Mesendoderm (in vitro differentiated cells): Measurements from ENCODE around the gene SCP2.

Experiments
- DNase-seq: peaks from one replicate; pipeline ENCODE4 v3.0.0; 2013
- H2AK5ac ChIP-seq: 2 replicates; pipeline ENCODE4 v1.6.1; 2013; ENCODE audit warnings: low read length, inconsistent platforms
- H2BK120ac ChIP-seq: 2 replicates; pipeline ENCODE4 v1.6.1; 2013; ENCODE audit warnings: low read depth, mild to moderate bottlenecking, low read length, moderate library complexity, mixed read lengths
- H2BK15ac ChIP-seq: replicated peaks from 2 replicates; pipeline ENCODE4 v1.6.1; 2013; ENCODE audit warnings: low read depth, mild to moderate bottlenecking, moderate library complexity
- H2BK5ac ChIP-seq: 2 replicates; pipeline ENCODE4 v1.6.1; 2013; ENCODE audit warnings: low read length, inconsistent platforms
- H3K18ac ChIP-seq: 2 replicates; pipeline ENCODE4 v1.6.1; 2013; ENCODE audit warnings: mild to moderate bottlenecking, low read length, mixed read lengths
- H3K23ac ChIP-seq: one replicate; pipeline ENCODE4 v1.6.1; 2013; ENCODE audit warnings: low read length
- H3K27ac ChIP-seq: 2 replicates; pipeline ENCODE4 v1.5.1; 2013; ENCODE audit warnings: low read depth, mild to moderate bottlenecking, inconsistent platforms, low read length, moderate library complexity
- H3K27me3 ChIP-seq: 2 replicates; pipeline ENCODE4 v1.6.1; 2013; ENCODE audit warnings: low read length, control low read depth, mild to moderate bottlenecking, inconsistent platforms; ENCODE audit not compliant: insufficient read depth, poor library complexity
- H3K36me3 ChIP-seq: 2 replicates; pipeline ENCODE4 v1.6.1; 2013; ENCODE audit warnings: low read length, inconsistent platforms; ENCODE audit not compliant: control insufficient read depth, insufficient read depth
- H3K4ac ChIP-seq: one replicate; pipeline ENCODE4 v1.6.1; 2013; ENCODE audit warnings: low read depth, mild to moderate bottlenecking, low read length, moderate library complexity
- H3K4me1 ChIP-seq: 2 replicates; pipeline ENCODE4 v1.6.1; 2013; ENCODE audit warnings: low read depth, low read length, inconsistent platforms; ENCODE audit not compliant: control insufficient read depth
- H3K4me2 ChIP-seq: 2 replicates; pipeline ENCODE4 v1.6.1; 2013; ENCODE audit warnings: low read length
- H3K4me3 ChIP-seq: 2 replicates; pipeline ENCODE4 v1.5.1; 2013; ENCODE audit warnings: mild to moderate bottlenecking, low read length
- H3K56ac ChIP-seq: one replicate; pipeline ENCODE4 v1.6.1; 2013; ENCODE audit warnings: low read length
- H3K79me1 ChIP-seq: 2 replicates; pipeline ENCODE4 v1.6.1; 2013; ENCODE audit warnings: low read length, inconsistent platforms
- H3K79me2 ChIP-seq: 2 replicates; pipeline ENCODE4 v1.6.1; 2013; ENCODE audit warnings: mild to moderate bottlenecking, low read length; ENCODE audit not compliant: control insufficient read depth, insufficient read depth
- H3K9ac ChIP-seq: 2 replicates; pipeline ENCODE4 v1.6.1; 2013; ENCODE audit warnings: low read length, inconsistent platforms
- H4K5ac ChIP-seq: one replicate; pipeline ENCODE4 v1.6.1; 2013; ENCODE audit warnings: low read length
- H4K8ac ChIP-seq: one replicate; pipeline ENCODE4 v1.6.1; 2013; ENCODE audit warnings: low read depth, mild to moderate bottlenecking, control low read depth, low read length, moderate library complexity
- WGBS: extraction: QIAGEN DNeasy Blood & Tissue Kit; methylation state at CpG from one replicate; pipeline ENCODE4 v1.1.7; 2013; ENCODE audit warnings: low lambda C conversion rate, missing lambda C conversion rate; ENCODE audit not compliant: insufficient coverage; ENCODE audit errors: extremely low coverage; 5-methylcytosine and 5-hydroxymethylcytosine counted together

The SCP2 gene

DNA sequence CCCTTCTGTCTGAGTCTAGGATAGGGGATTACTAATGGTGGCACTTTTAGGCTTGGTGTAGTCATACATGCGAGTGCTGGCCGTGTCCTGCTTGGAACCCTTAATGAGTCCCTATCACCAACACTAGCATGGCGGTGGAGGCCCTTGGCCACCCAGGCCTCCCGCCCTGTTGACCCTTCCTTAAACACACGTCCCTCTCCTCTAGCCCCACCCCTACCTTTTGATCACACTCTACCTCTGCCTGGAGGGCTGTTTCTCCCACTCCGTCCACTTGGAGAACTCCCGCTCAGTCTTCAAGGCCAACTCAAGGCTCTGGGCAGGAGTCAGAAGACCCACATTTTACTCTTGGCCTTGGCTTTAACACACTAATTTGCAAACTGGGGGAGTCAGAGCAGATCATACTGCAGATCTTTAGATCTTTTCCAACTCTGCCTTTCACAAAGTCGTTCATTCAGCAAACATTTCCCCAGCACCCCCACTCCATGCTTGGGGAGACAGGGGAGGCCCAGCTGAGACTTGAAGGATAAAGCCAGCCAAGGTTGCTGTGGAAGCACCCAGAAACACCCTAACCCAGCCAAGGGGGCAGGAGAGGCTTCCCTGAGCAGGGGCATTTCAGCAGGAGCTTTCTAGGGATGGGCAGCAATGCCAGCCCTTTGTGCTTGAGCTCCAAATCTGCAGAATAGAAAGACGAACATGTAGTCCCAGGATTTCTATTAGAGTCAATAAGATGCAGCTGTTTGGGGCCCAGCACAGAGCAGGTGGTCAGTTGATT lies 136.9 kb downstream of the SCP2 start:
- no peak overlapping the region for H3K27ac ChIP-seq
- H2BK5ac ChIP-seq: no peak overlapping the region
- H3K27me3 ChIP-seq: peaks cover 35% of the 10 kb centered on the region
- no peaks in the 10 kb centered on the region for H3K4me1 ChIP-seq
- H3K18ac ChIP-seq: no peak overlapping the region
- H3K4me2 ChIP-seq: no peak overlapping the region
- H4K5ac ChIP-seq: no peak overlapping the region
- H3K79me1 ChIP-seq: no peaks in the 10 kb centered on the region
- WGBS: no CpG with 5 or more reads among the region's 9 CpGs
- no peak overlapping the region for H3K4ac ChIP-seq
- H2AK5ac ChIP-seq: no peak overlapping the region
- H3K9ac ChIP-seq: no peak overlapping the region
- no peak overlapping the region for H3K4me3 ChIP-seq
- H3K79me2 ChIP-seq: no peaks in the 10 kb centered on the region
- H2BK15ac ChIP-seq: no peak overlapping the region
- H3K56ac ChIP-seq: no peak overlapping the region
- DNase-seq: no peak
- H3K36me3 ChIP-seq: no peaks in the 10 kb centered on the region
- no peak overlapping the region for H3K23ac ChIP-seq
- H2BK120ac ChIP-seq: no peak overlapping the region
- H4K8ac ChIP-seq: no peak overlapping the region

DNA sequence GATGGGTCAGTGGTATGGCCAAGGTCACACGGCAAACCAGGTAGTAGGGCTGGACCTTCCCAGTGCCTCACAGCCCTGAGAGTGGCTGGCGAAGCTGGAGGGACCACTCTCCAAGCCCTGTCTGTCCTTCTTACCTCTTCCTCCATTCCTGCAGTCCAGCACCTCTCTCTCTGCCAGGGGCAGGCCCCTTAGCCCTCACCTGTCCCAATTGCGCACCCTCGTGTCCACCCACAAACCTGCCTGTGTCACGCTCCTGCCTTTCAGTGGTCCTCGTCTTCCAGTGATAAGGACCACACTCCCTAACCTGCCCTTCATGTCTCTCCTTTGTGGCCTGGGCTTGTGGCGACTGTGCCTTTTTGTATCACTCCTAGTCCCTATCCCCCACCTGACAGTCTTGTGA lies 138.3 kb downstream of the SCP2 start:
- no peak overlapping the region for H2BK5ac ChIP-seq
- no peak overlapping the region for H3K4ac ChIP-seq
- H3K79me2 ChIP-seq: no peaks in the 10 kb centered on the region
- H3K27me3 ChIP-seq: peaks cover 29% of the 10 kb centered on the region
- no peak overlapping the region for H3K23ac ChIP-seq
- H3K27ac ChIP-seq: no peak overlapping the region
- H3K36me3 ChIP-seq: no peaks in the 10 kb centered on the region
- no peaks in the 10 kb centered on the region for H3K79me1 ChIP-seq
- no peak overlapping the region for H3K4me2 ChIP-seq
- H4K5ac ChIP-seq: no peak overlapping the region
- H3K4me3 ChIP-seq: no peak overlapping the region
- no peak overlapping the region for H3K9ac ChIP-seq
- H4K8ac ChIP-seq: no peak overlapping the region
- no peak overlapping the region for H2BK15ac ChIP-seq
- WGBS: no CpG with 5 or more reads among the region's 7 CpGs
- no peak overlapping the region for H3K18ac ChIP-seq
- no peak overlapping the region for H2BK120ac ChIP-seq
- no peak overlapping the region for H3K56ac ChIP-seq
- DNase-seq: no peak
- no peak overlapping the region for H2AK5ac ChIP-seq
- H3K4me1 ChIP-seq: no peaks in the 10 kb centered on the region

DNA sequence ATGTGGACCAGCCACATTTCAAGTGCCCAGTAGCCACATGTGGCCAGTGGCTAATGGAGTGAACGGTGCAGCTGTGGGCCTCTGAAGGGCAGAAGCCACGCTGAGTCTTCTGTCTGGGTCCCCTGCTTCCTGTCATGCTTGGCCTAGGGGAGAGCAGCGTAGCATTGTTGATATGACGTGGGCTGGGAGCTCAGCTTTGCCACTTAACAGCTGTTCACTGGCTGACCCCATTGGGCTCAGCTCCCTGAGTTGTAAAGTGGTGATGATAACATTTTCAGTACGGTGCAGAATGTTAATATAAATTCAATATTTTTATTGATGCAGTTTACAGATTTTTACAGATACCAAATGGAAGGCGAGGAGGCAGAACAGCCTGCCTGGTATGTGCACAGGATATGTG lies 139.4 kb downstream of the SCP2 start:
- Histone ChIP-seq H3K27ac (no peak overlapping the region), H3K4me3 (no peak overlapping the region), H3K18ac (no peak overlapping the region), H3K4ac (no peak overlapping the region), H3K27me3 (peaks cover 18% of the 10 kb centered on the region), H3K4me2 (no peak overlapping the region), H3K56ac (no peak overlapping the region), H4K8ac (no peak overlapping the region), H2BK15ac (no peak overlapping the region), H3K9ac (no peak overlapping the region), H3K79me1 (no peaks in the 10 kb centered on the region), H2BK120ac (no peak overlapping the region), H3K4me1 (no peaks in the 10 kb centered on the region), H2AK5ac (no peak overlapping the region), H3K23ac (no peak overlapping the region), H2BK5ac (no peak overlapping the region), H3K79me2 (no peaks in the 10 kb centered on the region), H3K36me3 (no peaks in the 10 kb centered on the region), H4K5ac (no peak overlapping the region)
- WGBS: no CpG with 5 or more reads among the region's 6 CpGs
- DNase-seq: no peak

DNA sequence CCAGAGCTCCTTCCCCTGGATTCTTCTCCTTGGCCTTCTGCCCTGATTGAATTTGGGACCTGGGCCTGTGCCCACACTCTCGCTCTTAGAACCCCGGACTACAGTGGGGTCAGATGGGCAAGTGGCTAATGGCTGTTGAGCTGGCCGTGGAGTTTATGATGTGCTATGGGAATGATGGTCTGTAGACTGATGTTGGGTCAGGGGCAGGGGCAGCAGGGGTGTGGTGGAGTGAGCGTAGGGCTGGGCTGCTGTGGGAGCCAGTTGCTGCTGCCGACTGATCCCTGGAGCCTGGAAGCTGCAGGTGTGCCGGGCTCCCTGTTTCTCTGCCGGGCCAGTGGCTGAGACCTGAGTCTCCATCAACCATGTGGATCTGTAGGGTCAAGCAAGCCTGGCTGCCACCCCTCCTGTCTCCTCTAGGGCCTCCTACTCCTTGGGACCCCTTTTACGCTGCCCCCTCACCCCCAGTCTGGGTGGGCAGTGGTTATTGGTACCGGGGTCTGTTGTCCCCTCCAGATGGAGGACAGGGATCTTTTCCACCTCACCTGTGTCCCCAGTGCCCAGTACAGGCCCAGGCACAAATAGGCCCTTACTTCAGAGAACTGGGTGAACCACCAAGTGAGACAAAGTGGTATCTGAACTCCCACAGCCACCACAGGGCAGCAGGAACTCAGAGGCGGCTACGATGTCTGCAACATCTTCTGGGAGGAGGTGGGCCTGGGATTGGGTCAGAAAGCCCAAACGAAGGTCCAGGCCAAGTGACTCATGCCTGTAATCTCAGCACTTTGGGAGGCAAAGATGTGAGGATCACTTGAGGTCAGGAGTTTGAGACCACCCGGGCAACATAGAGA lies 140.0 kb downstream of the SCP2 start:
- H3K27ac ChIP-seq: no peak overlapping the region
- H3K79me1 ChIP-seq: no peaks in the 10 kb centered on the region
- no peak for DNase-seq
- no peak overlapping the region for H2BK5ac ChIP-seq
- H4K8ac ChIP-seq: no peak overlapping the region
- no peaks in the 10 kb centered on the region for H3K4me1 ChIP-seq
- no peaks in the 10 kb centered on the region for H3K79me2 ChIP-seq
- H3K56ac ChIP-seq: no peak overlapping the region
- H3K4me2 ChIP-seq: no peak overlapping the region
- H3K27me3 ChIP-seq: peaks cover 15% of the 10 kb centered on the region
- H2AK5ac ChIP-seq: no peak overlapping the region
- no peak overlapping the region for H3K18ac ChIP-seq
- no peaks in the 10 kb centered on the region for H3K36me3 ChIP-seq
- no peak overlapping the region for H2BK15ac ChIP-seq
- H3K9ac ChIP-seq: no peak overlapping the region
- no peak overlapping the region for H3K4me3 ChIP-seq
- H2BK120ac ChIP-seq: no peak overlapping the region
- H3K23ac ChIP-seq: no peak overlapping the region
- H4K5ac ChIP-seq: no peak overlapping the region
- no peak overlapping the region for H3K4ac ChIP-seq
- WGBS: no CpG with 5 or more reads among the region's 13 CpGs

DNA sequence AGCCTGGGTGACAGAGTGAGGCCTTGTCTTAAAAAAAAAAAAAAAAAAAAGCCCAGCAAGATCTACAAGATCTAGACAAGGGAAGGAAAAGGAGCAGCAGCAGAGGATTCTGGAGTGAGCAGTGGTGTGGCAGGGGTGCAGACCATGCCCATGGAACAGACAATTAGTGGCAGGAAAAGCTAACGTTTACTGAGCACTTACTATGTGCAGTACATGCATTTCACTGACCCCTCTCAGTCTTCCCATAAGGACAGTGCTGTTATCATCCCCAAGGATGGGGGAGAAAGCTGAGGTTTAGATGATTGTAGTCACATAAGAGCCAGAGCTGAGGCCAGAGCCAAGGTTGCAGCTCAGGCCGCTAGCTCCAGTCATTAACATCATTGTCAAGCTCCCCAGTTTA lies 140.8 kb downstream of the SCP2 start:
- no peak overlapping the region for H3K27ac ChIP-seq
- H3K27me3 ChIP-seq: peaks cover 9% of the 10 kb centered on the region
- H3K4ac ChIP-seq: no peak overlapping the region

More for the DNA sequence above, 140.8 kb downstream of the SCP2 start:
- Histone ChIP-seq H2BK15ac (no peak overlapping the region), H3K36me3 (no peaks in the 10 kb centered on the region), H2BK5ac (no peak overlapping the region), H3K79me2 (no peaks in the 10 kb centered on the region), H3K4me1 (no peaks in the 10 kb centered on the region), H3K9ac (no peak overlapping the region), H2BK120ac (no peak overlapping the region), H3K4me3 (no peak overlapping the region), H4K8ac (no peak overlapping the region), H3K79me1 (no peaks in the 10 kb centered on the region), H2AK5ac (no peak overlapping the region), H4K5ac (no peak overlapping the region), H3K4me2 (no peak overlapping the region), H3K23ac (no peak overlapping the region), H3K18ac (no peak overlapping the region), H3K56ac (no peak overlapping the region)
- WGBS: no CpG with 5 or more reads among the region's 2 CpGs
- no peak for DNase-seq
